HG02798 (cell line): Measurements from ENCODE around the gene ZNF436.
A peak's percentile ranks its signal among the peaks of the same experiment; 100 is the strongest.
"Not testable (repeated sequence)": the region's sequence is repeated elsewhere in the genome, so short reads cannot be mapped to it uniquely, and the experiment has no call there.

Experiments
- ATAC-seq: cut with Tn5 transposase; IDR thresholded peaks from one replicate; pipeline ENCODE4 v1.9.1; 2021; ENCODE audit warnings: mild to moderate bottlenecking; ENCODE audit not compliant: unreplicated experiment, poor library complexity

Gene ZNF436

GRCh38 chr1:23393706-23394105 is 24.1 kb upstream of the ZNF436 start:
- no peak for ATAC-seq

GRCh38 chr1:23392125-23392855 is 22.7 kb upstream of the ZNF436 start:
- ATAC-seq: no peak

GRCh38 chr1:23389837-23390321 is 20.2 kb upstream of the ZNF436 start:
- ATAC-seq: no peak

DNA sequence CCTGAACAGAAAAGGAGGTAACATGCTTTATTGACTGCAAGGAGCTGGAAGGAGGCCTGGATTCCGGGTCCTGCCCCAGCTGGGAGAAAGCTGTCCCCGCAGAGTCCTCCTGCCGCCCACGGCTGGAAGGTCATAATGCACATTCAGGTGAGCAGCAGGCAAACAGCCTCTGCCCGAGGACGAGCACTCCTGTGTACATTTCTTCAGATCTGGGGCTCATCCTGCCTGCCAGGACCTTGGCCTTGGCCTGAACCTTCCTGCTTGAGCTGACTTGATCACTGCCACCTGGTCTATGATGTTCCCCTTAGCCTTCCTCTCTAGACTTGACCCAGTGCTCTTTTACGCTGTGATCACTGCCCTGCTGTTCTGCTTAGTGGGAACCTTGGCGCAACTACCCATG is 17.9 kb upstream of the ZNF436 start:
- ATAC-seq: no peak

- ATAC-seq: no peak
These were observed 15.5 kb upstream of the ZNF436 start for GRCh38 chr1:23385119-23385621.

DNA sequence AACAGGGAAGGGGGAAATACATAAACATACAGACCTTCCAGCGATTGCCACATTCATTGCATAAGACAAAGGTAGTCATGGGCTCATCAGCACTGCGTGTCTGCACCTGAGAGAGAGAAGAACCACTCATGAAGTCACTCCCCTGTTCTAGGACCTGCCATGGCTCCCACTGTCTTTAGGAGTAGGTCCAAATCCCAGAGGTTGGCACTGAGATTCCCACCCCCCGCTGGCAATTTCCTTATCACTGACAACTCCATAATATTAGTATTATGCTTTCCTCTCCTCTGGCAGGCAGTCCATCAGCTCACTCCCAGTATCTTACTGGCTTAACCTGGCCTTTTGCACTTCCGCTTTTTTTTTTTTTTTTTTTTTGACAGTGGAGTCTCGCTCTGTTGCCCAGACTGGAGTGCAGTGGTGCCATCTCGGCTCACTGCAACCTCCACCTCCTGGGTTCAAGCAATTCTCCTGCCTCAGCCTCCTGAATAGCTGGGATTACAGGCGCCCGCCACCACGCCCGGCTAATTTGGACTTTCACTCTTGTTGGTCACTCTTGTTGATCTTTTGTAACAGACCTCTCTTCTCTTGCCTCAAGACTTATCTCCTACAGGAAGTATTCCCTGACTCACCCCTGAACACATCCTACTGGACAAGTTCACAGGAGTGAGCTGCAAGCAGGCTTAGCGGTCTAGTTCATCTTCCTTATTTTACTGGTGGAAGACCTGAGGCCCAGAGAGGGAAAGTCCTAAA is 14.8 kb upstream of the ZNF436 start:
- no peak for ATAC-seq

GRCh38 chr1:23383577-23384311 is 14.1 kb upstream of the ZNF436 start:
- ATAC-seq: no peak

DNA sequence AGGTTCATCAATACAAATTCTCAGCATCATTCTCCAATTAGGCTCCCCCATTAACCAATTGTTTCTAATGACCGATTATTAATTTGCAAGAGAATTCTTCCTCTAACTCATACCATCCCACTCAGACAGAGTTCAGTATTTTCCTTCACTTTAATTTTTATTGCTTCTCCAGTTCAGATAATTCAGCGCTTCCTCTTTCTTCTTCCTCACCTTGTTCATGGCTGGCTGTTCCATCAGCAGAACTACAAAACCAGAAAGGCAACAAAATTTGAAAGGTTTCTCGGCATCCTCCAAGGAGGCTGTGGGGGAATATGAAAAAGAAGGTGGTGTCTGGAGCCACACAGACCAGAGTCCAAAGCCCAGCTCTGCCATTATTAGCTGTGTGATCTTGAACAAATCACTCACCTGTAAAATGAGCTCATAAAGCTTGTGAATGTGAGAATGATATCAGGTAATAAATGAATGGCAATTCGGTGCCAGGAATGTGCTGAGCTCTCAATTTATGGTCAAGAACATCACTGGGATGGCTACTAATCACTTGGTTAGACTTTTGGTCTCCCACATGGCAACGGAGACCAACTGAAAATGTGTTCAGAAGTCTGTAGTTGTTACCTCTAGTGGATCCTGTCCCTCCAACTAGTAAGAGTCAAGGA is 11.7 kb upstream of the ZNF436 start:
- no peak for ATAC-seq

- no peak for ATAC-seq
These were observed 11.1 kb upstream of the ZNF436 start for GRCh38 chr1:23380719-23381118.

- ATAC-seq: not testable (repeated sequence)
These were observed 10.6 kb upstream of the ZNF436 start for GRCh38 chr1:23380236-23380635.

DNA sequence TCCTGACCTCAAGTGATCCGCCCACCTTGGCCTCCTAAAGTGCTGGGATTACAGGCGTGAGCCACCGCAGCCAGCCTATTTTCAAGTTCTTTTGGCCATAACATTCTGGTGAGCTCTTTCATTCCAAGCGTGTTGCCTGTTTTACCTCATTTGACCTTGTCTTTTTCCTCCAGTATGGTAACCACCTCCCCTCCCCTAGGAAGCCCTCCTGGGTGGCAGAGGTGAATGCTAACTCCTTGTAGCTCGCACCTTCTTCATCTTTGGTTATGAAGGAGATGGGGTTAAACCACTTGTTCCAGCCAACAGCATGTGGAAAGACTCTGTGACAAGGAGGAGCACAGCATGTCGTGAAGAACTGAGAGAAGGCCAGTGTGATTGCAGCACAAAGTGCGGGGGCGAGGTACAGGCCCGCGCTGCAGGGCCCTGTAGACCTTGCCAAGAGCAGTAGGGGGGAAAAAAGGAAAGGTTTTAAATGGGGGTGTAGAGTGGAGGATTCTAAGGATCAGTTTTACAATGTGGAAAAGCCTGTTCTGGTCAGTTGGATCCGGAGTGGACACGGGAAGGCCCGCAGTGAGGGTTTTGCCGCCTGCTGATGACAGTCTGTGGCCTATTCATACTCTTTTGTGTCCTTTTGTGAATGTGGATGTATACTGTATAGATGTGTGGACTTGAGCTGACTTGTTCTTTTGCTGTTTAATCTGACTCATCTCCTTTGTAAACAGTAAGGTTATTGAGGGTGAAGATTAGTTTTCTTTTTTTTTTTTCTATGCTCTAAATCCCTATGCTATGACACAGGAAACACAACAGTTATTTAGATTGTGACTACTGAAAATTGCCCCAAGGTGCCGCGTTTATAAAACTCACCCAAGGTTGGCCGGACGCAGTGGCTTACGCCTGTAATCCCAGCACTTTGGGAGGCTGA is 7.5 kb upstream of the ZNF436 start:
- ATAC-seq: no peak

DNA sequence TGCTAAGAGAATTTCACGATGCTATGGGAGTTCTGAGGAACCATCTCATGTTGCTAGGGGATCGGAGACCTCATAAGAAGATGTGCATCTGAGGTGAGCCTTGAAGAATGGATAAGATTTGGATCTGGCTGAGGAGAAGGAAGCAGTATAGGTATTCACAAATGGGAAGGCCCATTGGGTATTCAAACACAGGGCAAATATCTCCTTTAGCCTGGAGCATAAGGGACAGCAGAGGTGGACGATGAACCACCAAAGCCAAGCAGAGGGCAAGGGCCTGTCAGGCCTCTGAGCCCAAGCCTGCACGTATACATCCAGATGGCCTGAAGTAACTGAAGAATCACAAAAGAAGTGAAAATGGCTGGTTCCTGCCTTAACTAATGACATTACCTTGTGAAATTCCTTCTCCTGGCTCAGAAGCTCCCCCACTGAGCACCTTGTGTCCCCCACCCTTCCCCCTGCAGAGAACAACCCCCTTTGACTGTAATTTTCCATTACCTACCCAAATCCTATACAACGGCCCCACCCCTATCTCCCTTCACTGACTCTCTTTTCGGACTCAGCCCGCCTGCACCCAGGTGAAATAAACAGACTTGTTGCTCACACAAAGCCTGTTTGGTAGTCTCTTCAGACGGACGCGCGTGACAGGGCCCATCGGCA is 4.6 kb upstream of the ZNF436 start:
- ATAC-seq: not testable (repeated sequence)

- no peak for ATAC-seq
These were observed 2.6 kb upstream of the ZNF436 start for GRCh38 chr1:23371987-23372880.

GRCh38 chr1:23370709-23371584 is 1.3 kb upstream of the ZNF436 start:
- ATAC-seq: no peak

DNA sequence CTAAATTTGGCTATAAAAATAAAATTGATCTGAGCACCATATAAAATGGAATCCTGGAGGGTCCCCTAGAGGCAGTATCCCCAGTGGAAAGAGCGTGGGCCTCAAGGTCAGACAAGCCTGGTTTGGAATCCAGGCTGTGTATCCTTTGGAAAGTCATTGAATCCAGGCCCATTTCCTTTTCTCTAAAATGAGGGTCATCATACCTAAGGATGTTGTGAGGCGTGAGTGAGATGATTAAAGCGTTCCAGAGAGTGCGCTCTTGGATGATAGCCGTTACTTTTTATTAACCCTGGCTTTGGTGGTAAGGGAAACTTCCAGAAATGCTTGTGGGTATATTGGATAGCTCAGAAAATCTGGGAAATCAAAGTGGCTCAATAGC is 683 bp upstream of the ZNF436 start:
- ATAC-seq: no peak

GRCh38 chr1:23368562-23369334 is 888 bp downstream of the ZNF436 start:
- peak; percentile 69 for ATAC-seq
